Parathyroid adenoma (tissue), 2 donors: Measurements from ENCODE around the gene PANX2.
A peak's percentile ranks its signal among the peaks of the same experiment; 100 is the strongest.

Source experiments
- H2AFZ ChIP-seq: fragments of 300-600 bp; sonication (generic); one replicate; pipeline ENCODE4 v1.7.0; 2017; ENCODE audit warnings: antibody characterized with exemption, mild to moderate bottlenecking
- H3K27ac ChIP-seq: fragments of 300-600 bp; sonication (generic); one replicate; pipeline ENCODE4 v1.7.0; 2017
- H3K27me3 ChIP-seq: fragments of 300-600 bp; sonication (generic); one replicate; pipeline ENCODE4 v1.7.0; 2017; ENCODE audit warnings: low read length; ENCODE audit not compliant: control insufficient read depth, insufficient read depth
- H3K36me3 ChIP-seq: fragments of 300-600 bp; sonication (generic); one replicate; pipeline ENCODE4 v1.7.0; 2017; ENCODE audit warnings: low read length; ENCODE audit not compliant: control insufficient read depth, insufficient read depth
- H3K4me1 ChIP-seq: fragments of 300-600 bp; sonication (generic); one replicate; pipeline ENCODE4 v1.7.0; 2017; ENCODE audit warnings: control low read depth
- H3K4me2 ChIP-seq: fragments of 300-600 bp; sonication (generic); one replicate; pipeline ENCODE4 v1.7.0; 2017; ENCODE audit warnings: low read length
- H3K4me3 ChIP-seq: fragments of 300-600 bp; sonication (generic); one replicate; pipeline ENCODE4 v1.7.0; 2017; ENCODE audit warnings: low read depth, low read length
- H3K79me2 ChIP-seq: fragments of 300-600 bp; sonication (generic); one replicate; pipeline ENCODE4 v1.7.0; 2017; ENCODE audit warnings: control low read depth
- H3K9ac ChIP-seq: fragments of 300-600 bp; sonication (generic); one replicate; pipeline ENCODE4 v1.7.0; 2017; ENCODE audit warnings: mild to moderate bottlenecking
- H3K9me3 ChIP-seq: fragments of 300-600 bp; sonication (generic); one replicate; pipeline ENCODE4 v1.7.0; 2017; ENCODE audit warnings: low read length; ENCODE audit not compliant: control insufficient read depth
- CTCF ChIP-seq: fragments of 300-600 bp; sonication (generic); IDR thresholded peaks from one replicate; pipeline ENCODE4 v1.7.0; 2017; ENCODE audit warnings: antibody characterized with exemption, mild to moderate bottlenecking
- donor health status: primary hyperparathyroidism.

The PANX2 gene

GRCh38 chr22:50171319-50171964 lies 911 bp downstream of the PANX2 start:
- Histone ChIP-seq H3K4me2 (peak overlapping the region; percentile 47), H3K36me3 (no peaks in the 10 kb centered on the region), H2AFZ (no peak overlapping the region), H3K9ac (no peak overlapping the region), H3K4me3 (no peak overlapping the region), H3K9me3 (no peaks in the 10 kb centered on the region), H3K4me1 (no peaks in the 10 kb centered on the region), H3K27ac (no peak overlapping the region), H3K79me2 (no peaks in the 10 kb centered on the region), H3K27me3 (no peaks in the 10 kb centered on the region)
- TF ChIP-seq CTCF = no peak

GRCh38 chr22:50171965-50172421 lies 1.5 kb downstream of the PANX2 start:
- H3K4me2 ChIP-seq = no peak overlapping the region
- H3K27me3 ChIP-seq = no peaks in the 10 kb centered on the region
- no peak overlapping the region for H3K9ac ChIP-seq
- H3K79me2 ChIP-seq = no peaks in the 10 kb centered on the region
- H3K36me3 ChIP-seq = no peaks in the 10 kb centered on the region
- no peak for TF ChIP-seq CTCF
- no peak overlapping the region for H3K4me3 ChIP-seq
- no peak overlapping the region for H2AFZ ChIP-seq
- H3K4me1 ChIP-seq = no peaks in the 10 kb centered on the region
- H3K9me3 ChIP-seq = no peaks in the 10 kb centered on the region
- no peak overlapping the region for H3K27ac ChIP-seq

- Histone ChIP-seq H2AFZ (no peak overlapping the region), H3K27me3 (no peaks in the 10 kb centered on the region), H3K4me2 (no peak overlapping the region), H3K4me1 (no peaks in the 10 kb centered on the region), H3K9ac (no peak overlapping the region), H3K36me3 (no peaks in the 10 kb centered on the region), H3K27ac (no peak overlapping the region), H3K79me2 (no peaks in the 10 kb centered on the region), H3K9me3 (no peaks in the 10 kb centered on the region), H3K4me3 (no peak overlapping the region)
- TF ChIP-seq CTCF = no peak
Observed at GRCh38 chr22:50173311-50173982, 2.9 kb downstream of the PANX2 start.

GRCh38 chr22:50173983-50174355 lies 3.4 kb downstream of the PANX2 start:
- no peaks in the 10 kb centered on the region for H3K79me2 ChIP-seq
- no peak overlapping the region for H3K4me2 ChIP-seq
- no peak overlapping the region for H3K9ac ChIP-seq
- H3K36me3 ChIP-seq = no peaks in the 10 kb centered on the region
- H3K4me3 ChIP-seq = no peak overlapping the region
- H3K27ac ChIP-seq = no peak overlapping the region
- H2AFZ ChIP-seq = no peak overlapping the region
- TF ChIP-seq CTCF = no peak
- no peaks in the 10 kb centered on the region for H3K4me1 ChIP-seq
- H3K27me3 ChIP-seq = no peaks in the 10 kb centered on the region
- no peaks in the 10 kb centered on the region for H3K9me3 ChIP-seq
